DOHH2 (cell line): ENCODE results near the gene SCYL1.

Experiments
- H3F3A ChIP-seq: fragments of 200-600 bp; sonication (generic), shearing (Covaris generic); 2 replicates; pipeline ENCODE4 v1.6.0; 2016; ENCODE audit warnings: antibody characterized with exemption, mild to moderate bottlenecking; ENCODE audit not compliant: control insufficient read depth, insufficient read depth
- H3K27ac ChIP-seq: fragments of 200-600 bp; sonication (generic); 2 replicates; pipeline ENCODE4 v1.5.1; 2014; ENCODE audit warnings: low read depth, mild to moderate bottlenecking, low read length, moderate library complexity
- H3K27me3 ChIP-seq: fragments of 200-600 bp; sonication (generic); 2 replicates; pipeline ENCODE4 v1.6.1; 2014; ENCODE audit warnings: mild to moderate bottlenecking, low read length, mixed read lengths; ENCODE audit not compliant: control insufficient read depth
- H3K36me3 ChIP-seq: fragments of 200-600 bp; sonication (generic); 2 replicates; pipeline ENCODE4 v1.6.1; 2014; ENCODE audit warnings: mild to moderate bottlenecking, low read length, moderate library complexity, mixed read lengths; ENCODE audit not compliant: control insufficient read depth
- H3K4me1 ChIP-seq: fragments of 200-600 bp; sonication (generic); 2 replicates; pipeline ENCODE4 v1.6.1; 2014; ENCODE audit warnings: mild to moderate bottlenecking, low read length, mixed read lengths; ENCODE audit not compliant: control insufficient read depth
- H3K4me2 ChIP-seq: fragments of 200-600 bp; sonication (generic); 2 replicates; pipeline ENCODE4 v1.6.0; 2014; ENCODE audit warnings: mild to moderate bottlenecking, low read length, moderate library complexity
- H3K4me3 ChIP-seq: fragments of 200-600 bp; sonication (generic); 2 replicates; pipeline ENCODE4 v1.5.1; 2014; ENCODE audit warnings: mild to moderate bottlenecking, low read length, mixed read lengths
- H3K79me2 ChIP-seq: fragments of 200-600 bp; sonication (generic); 2 replicates; pipeline ENCODE4 v1.6.1; 2014; ENCODE audit warnings: mild to moderate bottlenecking, low read length, mixed read lengths; ENCODE audit not compliant: control insufficient read depth
- H3K9me2 ChIP-seq: fragments of 200-600 bp; sonication (generic); replicated peaks from 2 replicates; pipeline ENCODE4 v1.6.1; 2014; ENCODE audit warnings: mild to moderate bottlenecking, low read length, mixed read lengths; ENCODE audit not compliant: control insufficient read depth
- H3K9me3 ChIP-seq: fragments of 200-600 bp; sonication (generic); 2 replicates; pipeline ENCODE4 v1.6.1; 2014; ENCODE audit warnings: antibody characterized with exemption, low read length, mixed read lengths; ENCODE audit not compliant: control insufficient read depth, insufficient read depth
- H4K20me1 ChIP-seq: fragments of 200-600 bp; sonication (generic); 2 replicates; pipeline ENCODE4 v1.6.0; 2014; ENCODE audit warnings: low read depth, mild to moderate bottlenecking, antibody characterized with exemption, low read length, moderate library complexity; ENCODE audit not compliant: control insufficient read depth, insufficient read depth
- CTCF ChIP-seq: fragments of 200-600 bp; sonication (generic); IDR thresholded peaks from one replicate; pipeline ENCODE4 v1.5.1; 2014; ENCODE audit warnings: antibody characterized with exemption, mild to moderate bottlenecking, low read depth, low read length; ENCODE audit not compliant: poor library complexity, severe bottlenecking
- EZH2phosphoT487 ChIP-seq: fragments of 200-600 bp; sonication (generic); IDR thresholded peaks from 2 replicates; pipeline ENCODE4 v1.6.1; 2017; ENCODE audit warnings: borderline replicate concordance, mild to moderate bottlenecking, antibody characterized with exemption, low read length, moderate library complexity, mixed read lengths

SCYL1 gene

GRCh38 chr11:65491163-65491465 is 33.8 kb upstream of the SCYL1 start:
- Histone ChIP-seq H3K27me3 (no peaks in the 10 kb centered on the region), H3K4me3 (peak overlapping the region; percentile 55), H3K4me2 (peak overlapping the region; percentile 72), H3K4me1 (peaks cover 95% of the 10 kb centered on the region), H4K20me1 (no peaks in the 10 kb centered on the region), H3K9me3 (no peaks in the 10 kb centered on the region), H3K79me2 (peaks cover 11% of the 10 kb centered on the region), H3F3A (peaks cover 11% of the 10 kb centered on the region), H3K9me2 (no peaks in the 10 kb centered on the region), H3K36me3 (no peaks in the 10 kb centered on the region), H3K27ac (peak overlapping the region; percentile 79)
- no peak for TF ChIP-seq CTCF
- no peak for TF ChIP-seq EZH2phosphoT487

GRCh38 chr11:65491614-65492386 is 33.1 kb upstream of the SCYL1 start:
- Histone ChIP-seq H4K20me1 (no peaks in the 10 kb centered on the region), H3K4me3 (peak overlapping the region; percentile 55), H3F3A (peaks cover 11% of the 10 kb centered on the region), H3K9me3 (no peaks in the 10 kb centered on the region), H3K4me1 (peaks cover 97% of the 10 kb centered on the region), H3K27me3 (no peaks in the 10 kb centered on the region), H3K79me2 (peaks cover 16% of the 10 kb centered on the region), H3K36me3 (no peaks in the 10 kb centered on the region), H3K9me2 (no peaks in the 10 kb centered on the region), H3K27ac (peak overlapping the region; percentile 79), H3K4me2 (peak overlapping the region; percentile 72)
- TF ChIP-seq CTCF, result no peak
- TF ChIP-seq EZH2phosphoT487, result no peak

- no peaks in the 10 kb centered on the region for H3K9me3 ChIP-seq
- peaks cover 11% of the 10 kb centered on the region for H3F3A ChIP-seq
- no peaks in the 10 kb centered on the region for H4K20me1 ChIP-seq
- peak overlapping the region; percentile 72 for H3K4me2 ChIP-seq
- H3K79me2 ChIP-seq, result peaks cover 19% of the 10 kb centered on the region
- peaks cover 96% of the 10 kb centered on the region for H3K4me1 ChIP-seq
- peak overlapping the region; percentile 79 for H3K27ac ChIP-seq
- no peaks in the 10 kb centered on the region for H3K9me2 ChIP-seq
- H3K4me3 ChIP-seq, result peak overlapping the region; percentile 55
- TF ChIP-seq EZH2phosphoT487 (no peak), CTCF (no peak)
- no peaks in the 10 kb centered on the region for H3K27me3 ChIP-seq
- H3K36me3 ChIP-seq, result no peaks in the 10 kb centered on the region
These were observed 32.6 kb upstream of the SCYL1 start for GRCh38 chr11:65492387-65492636.
